Activated CD8-positive, alpha-beta T cell treated with anti-CD3 and anti-CD28 coated beads for 36 hours (primary cell): ENCODE measurements around the gene LACTB. TPM values are rescaled to one million over a fixed set of nuclear protein-coding genes. Genes with fewer than 3 reads are reported as not detected.

Experiments
- ATAC-seq: fragments of 200-7000 bp; cut with Tn5 transposase; one replicate; pipeline ENCODE4 v1.10.0; 2021; ENCODE audit warnings: mild to moderate bottlenecking, moderate library complexity
- CTCF ChIA-PET: fragments of 350-600 bp; sonication (Branson Sonifier 250); formaldehyde crosslinking; loops from one replicate; lab custom pipeline; 2021; ENCODE audit warnings: antibody characterized with exemption; lab: Charles Lee
- POLR2A ChIA-PET: fragments of 350-600 bp; sonication (Branson Sonifier 250); formaldehyde crosslinking; loops from one replicate; lab custom pipeline; 2021; ENCODE audit warnings: antibody characterized with exemption; lab: Charles Lee
- DNase-seq: peaks from one replicate; pipeline ENCODE4 v3.0.0-alpha.2; 2020
- H3K27ac Mint-ChIP-seq: one replicate; pipeline ENCODE4 v1.8.0; 2021; ENCODE audit warnings: mild to moderate bottlenecking, mixed read lengths
- H3K27me3 Mint-ChIP-seq: one replicate; pipeline ENCODE4 v1.8.0; 2021; ENCODE audit warnings: mixed read lengths
- H3K36me3 Mint-ChIP-seq: one replicate; pipeline ENCODE4 v1.8.0; 2021; ENCODE audit warnings: low read depth, mixed read lengths
- H3K4me1 Mint-ChIP-seq: one replicate; pipeline ENCODE4 v1.8.0; 2021; ENCODE audit warnings: low read depth, mixed read lengths
- H3K4me3 Mint-ChIP-seq: one replicate; pipeline ENCODE4 v1.8.0; 2021; ENCODE audit warnings: mild to moderate bottlenecking, moderate library complexity, mixed read lengths
- H3K9me3 Mint-ChIP-seq: one replicate; pipeline ENCODE4 v1.8.0; 2021; ENCODE audit warnings: mixed read lengths
- intact Hi-C: fragments of 100-400 bp; cut with micrococcal nuclease; formaldehyde crosslinking; loops from one replicate; pipeline ENCODE4 v1.10.0; 2022
- total RNA-seq, 2 experiments: library from RNA; stranded (reverse); gene quantifications; one replicate each; pipeline ENCODE4 v1.2.3, GENCODE V29; 2021
- TF ChIP-seq, protein P1 (sequence below): fragments of 200-600 bp; IDR thresholded peaks from one replicate; pipeline ENCODE4 v1.8.0; 2022; ENCODE audit warnings: antibody characterized with exemption, mild to moderate bottlenecking

LACTB gene
- total RNA-seq, 2 experiments from 2014 or later = 27.3 to 28.3 TPM

DNA sequence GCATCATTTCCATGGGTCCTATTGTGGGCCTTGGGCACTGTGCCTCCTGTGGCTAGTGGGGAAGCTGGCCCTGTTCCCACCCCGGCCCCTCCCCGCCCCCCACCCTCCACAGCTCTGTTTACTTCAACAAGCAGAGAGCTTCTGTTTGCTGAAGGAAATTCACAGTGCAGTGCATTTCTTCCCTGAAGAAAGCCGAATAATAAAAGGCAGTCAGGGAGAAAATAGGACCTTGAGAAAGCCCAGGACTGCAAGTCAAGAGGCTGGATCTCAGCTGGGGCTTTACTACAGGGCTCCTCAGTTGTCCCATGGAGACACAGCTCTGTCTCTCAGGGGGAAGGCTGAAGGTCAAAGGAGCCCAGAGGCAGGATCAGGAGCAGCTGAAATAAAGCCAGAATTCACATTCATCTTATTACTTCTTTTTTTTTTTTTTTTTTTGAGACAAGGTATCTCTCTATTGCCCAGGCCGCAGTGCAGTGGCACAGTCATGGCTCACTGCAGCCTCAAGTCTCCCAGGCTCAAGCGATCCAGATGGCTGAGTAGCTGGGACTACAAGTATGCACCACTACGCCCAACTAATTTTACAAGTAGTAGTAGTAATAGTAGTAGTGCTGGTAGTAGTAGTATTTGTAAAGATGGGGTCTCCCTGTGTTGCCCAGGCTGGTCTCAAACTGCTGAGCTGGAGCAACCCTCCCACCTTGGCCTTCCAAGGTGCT is 33.0 kb upstream of the LACTB start:
- Mint-ChIP-seq H3K4me3 (no peak overlapping the region), H3K27ac (no peak overlapping the region), H3K4me1 (no peaks in the 10 kb centered on the region), H3K36me3 (no peaks in the 10 kb centered on the region), H3K9me3 (no peaks in the 10 kb centered on the region), H3K27me3 (no peaks in the 10 kb centered on the region)
- ChIA-PET POLR2A (no interaction called here), CTCF (interaction anchor here (0.8 to 8.8 kb wide), 3 partner anchors 41 to 242 kb away, joined by 3 to 123 read pairs (median 3); no protein-coding TSS in a partner anchor)
- DNase-seq = no peak
- TF ChIP-seq, protein P1, sequence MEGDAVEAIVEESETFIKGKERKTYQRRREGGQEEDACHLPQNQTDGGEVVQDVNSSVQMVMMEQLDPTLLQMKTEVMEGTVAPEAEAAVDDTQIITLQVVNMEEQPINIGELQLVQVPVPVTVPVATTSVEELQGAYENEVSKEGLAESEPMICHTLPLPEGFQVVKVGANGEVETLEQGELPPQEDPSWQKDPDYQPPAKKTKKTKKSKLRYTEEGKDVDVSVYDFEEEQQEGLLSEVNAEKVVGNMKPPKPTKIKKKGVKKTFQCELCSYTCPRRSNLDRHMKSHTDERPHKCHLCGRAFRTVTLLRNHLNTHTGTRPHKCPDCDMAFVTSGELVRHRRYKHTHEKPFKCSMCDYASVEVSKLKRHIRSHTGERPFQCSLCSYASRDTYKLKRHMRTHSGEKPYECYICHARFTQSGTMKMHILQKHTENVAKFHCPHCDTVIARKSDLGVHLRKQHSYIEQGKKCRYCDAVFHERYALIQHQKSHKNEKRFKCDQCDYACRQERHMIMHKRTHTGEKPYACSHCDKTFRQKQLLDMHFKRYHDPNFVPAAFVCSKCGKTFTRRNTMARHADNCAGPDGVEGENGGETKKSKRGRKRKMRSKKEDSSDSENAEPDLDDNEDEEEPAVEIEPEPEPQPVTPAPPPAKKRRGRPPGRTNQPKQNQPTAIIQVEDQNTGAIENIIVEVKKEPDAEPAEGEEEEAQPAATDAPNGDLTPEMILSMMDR = no peak
- no peak for ATAC-seq
- intact Hi-C loops = no loop called here

DNA sequence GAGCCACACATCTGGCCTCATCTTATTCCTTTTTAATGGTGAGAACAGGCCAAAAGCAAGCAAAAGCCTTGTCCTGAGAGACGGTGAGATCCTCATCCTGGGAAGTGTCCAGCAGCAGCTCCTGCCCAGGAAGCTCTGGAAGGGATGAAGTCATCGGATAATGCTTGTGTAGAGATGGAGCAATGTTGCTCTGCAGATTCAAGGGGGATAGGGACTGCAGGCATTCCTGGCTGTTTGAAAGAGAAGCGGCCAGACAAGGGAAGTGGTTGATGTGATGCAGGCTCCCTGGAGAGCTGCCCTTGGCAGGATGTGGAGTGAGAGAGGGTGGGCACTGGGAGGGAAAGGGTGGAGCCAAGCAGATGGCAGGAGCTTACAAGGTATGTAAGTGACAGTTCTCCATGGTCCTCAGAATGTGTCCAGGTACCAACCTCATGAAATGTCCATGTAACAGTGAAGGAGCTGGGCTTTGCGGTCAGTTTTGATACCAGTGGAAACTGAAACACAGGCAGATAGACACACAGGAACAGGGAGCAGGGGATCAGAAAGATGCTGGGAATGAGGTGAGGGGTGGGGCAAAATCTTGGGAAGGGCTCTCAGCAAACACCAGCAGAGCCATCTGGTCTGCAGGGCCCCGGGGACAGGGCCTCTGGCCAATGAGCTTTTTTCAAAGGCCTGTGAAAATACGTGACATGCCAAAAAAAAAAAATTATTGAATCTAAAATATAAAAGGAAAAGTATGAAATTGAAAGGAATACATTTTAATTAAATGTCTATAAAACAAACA is 32.2 kb upstream of the LACTB start:
- ATAC-seq (no peak), DNase-seq (no peak)
- ChIA-PET CTCF (interaction anchor here (0.7 to 8.8 kb wide), 4 partner anchors 42 to 243 kb away, joined by 3 to 123 read pairs (median 3); no protein-coding TSS in a partner anchor), POLR2A (no interaction called here)
- intact Hi-C loops = loop anchor here (5.0 kb wide), 3 partner anchors 42 to 307 kb away; no protein-coding TSS in a partner anchor
- Mint-ChIP-seq H3K4me3 (no peak overlapping the region), H3K27ac (no peak overlapping the region), H3K4me1 (no peaks in the 10 kb centered on the region), H3K9me3 (no peaks in the 10 kb centered on the region), H3K36me3 (no peaks in the 10 kb centered on the region), H3K27me3 (no peaks in the 10 kb centered on the region)
- TF ChIP-seq, protein P1 = no peak

DNA sequence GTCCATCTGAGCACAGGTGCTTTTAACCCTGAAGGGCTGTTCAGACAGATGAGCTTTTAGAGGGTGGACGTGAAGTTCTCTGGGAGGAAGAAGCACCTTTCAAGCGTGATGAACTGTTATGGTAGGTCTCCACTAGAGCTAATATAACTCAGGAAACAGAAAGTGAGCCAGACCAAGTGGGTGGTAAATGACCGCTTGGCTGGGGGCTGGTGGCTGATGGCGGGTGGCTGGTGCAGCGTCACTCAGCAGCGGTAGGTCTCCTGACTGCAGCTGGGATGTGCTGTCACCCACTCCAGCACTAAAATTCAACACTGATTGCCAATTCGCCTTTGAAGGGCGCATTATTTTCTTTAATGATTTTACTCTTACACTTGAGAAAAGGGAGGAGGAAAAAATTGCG is 31.2 kb upstream of the LACTB start:
- ATAC-seq (no peak), DNase-seq (no peak)
- Mint-ChIP-seq H3K4me3 (no peak overlapping the region), H3K9me3 (no peaks in the 10 kb centered on the region), H3K27me3 (no peaks in the 10 kb centered on the region), H3K36me3 (no peaks in the 10 kb centered on the region), H3K4me1 (no peaks in the 10 kb centered on the region), H3K27ac (no peak overlapping the region)
- ChIA-PET CTCF (interaction anchor here (8.8 kb wide), 1 partner anchor 43 kb away, joined by 123 read pairs; no protein-coding TSS in a partner anchor), POLR2A (no interaction called here)
- intact Hi-C loops = loop anchor here (5.0 kb wide), 3 partner anchors 43 to 308 kb away; no protein-coding TSS in a partner anchor
- TF ChIP-seq, protein P1 = no peak

DNA sequence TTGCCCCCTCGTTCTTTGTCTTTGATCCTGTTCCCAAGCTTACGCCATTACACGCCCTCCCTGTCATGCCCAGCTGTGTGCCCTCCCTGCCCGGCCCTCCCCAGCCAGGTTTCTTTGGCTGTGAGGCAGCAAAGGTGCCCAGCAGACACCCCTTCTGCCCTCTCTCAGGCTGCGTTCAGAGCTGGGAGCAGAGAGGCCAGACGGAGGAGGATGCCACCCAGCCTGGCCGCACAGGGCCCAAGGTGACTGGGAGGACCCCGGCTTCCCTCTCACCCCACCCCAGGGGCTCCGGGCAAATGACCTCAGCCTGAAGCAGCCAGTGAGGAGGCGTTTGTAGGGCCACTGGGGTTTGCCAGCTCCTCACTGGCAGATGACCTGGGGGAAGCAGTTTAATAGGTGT is 30.8 kb upstream of the LACTB start:
- H3K36me3 Mint-ChIP-seq = no peaks in the 10 kb centered on the region
- ChIA-PET POLR2A (no interaction called here), CTCF (interaction anchor here (8.8 kb wide), 1 partner anchor 43 kb away, joined by 123 read pairs; no protein-coding TSS in a partner anchor)
- intact Hi-C loops = loop anchor here (5.0 kb wide), 3 partner anchors 44 to 309 kb away; no protein-coding TSS in a partner anchor
- TF ChIP-seq, protein P1 = no peak
- no peak overlapping the region for H3K27ac Mint-ChIP-seq
- ATAC-seq (no peak), DNase-seq (no peak)
- no peaks in the 10 kb centered on the region for H3K27me3 Mint-ChIP-seq
- H3K9me3 Mint-ChIP-seq = no peaks in the 10 kb centered on the region
- H3K4me1 Mint-ChIP-seq = no peaks in the 10 kb centered on the region
- no peak overlapping the region for H3K4me3 Mint-ChIP-seq
